GM21528 (cell line): ENCODE results near the gene SLCO3A1.

Experiments used
- ATAC-seq: cut with Tn5 transposase; IDR thresholded peaks from one replicate; pipeline ENCODE4 v1.9.1; 2021; ENCODE audit warnings: mild to moderate bottlenecking, moderate library complexity; ENCODE audit not compliant: unreplicated experiment, low FRiP score

The SLCO3A1 gene

DNA sequence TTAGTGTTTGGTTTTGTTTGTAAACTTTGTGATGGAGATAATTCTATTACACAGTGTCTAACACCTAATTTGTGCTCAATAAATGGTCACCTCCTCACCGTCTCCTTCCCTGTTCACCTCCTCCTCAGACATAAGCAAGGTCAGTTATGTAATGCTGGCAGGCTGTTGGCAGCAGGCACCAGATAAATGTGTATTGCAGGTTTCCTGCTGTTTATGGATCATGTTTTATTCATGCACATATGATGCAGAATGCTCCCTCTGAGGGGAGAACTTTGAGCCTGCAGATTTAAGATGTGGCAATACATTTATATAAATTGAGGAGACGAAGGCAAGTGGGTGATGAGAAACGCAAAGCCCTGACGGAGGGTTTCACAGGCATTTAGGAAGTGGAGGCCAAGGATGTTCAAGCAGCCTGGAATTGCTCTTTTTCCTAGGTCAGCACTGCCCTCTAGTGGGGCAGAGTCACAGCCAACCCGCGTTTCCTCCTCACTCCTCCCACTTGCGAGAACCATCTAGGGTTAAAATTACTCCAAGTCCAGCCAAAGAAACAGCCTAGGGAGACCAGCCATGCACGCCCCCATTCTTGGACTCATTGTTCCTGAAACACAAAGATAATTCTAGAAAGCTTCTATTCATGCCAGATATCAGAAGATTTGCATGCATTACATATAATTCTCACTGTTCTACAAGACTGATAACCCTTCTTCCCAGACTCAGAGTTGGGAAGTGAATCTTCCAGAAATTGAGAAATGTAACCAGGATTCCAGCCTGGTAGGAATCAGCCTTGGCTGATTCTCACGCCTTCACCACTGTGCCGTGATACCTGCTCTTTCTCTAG, 228.7 kb downstream of the SLCO3A1 start:
- no peak for ATAC-seq

GRCh38 chr15:92083190-92083589, 229.7 kb downstream of the SLCO3A1 start:
- no peak for ATAC-seq

DNA sequence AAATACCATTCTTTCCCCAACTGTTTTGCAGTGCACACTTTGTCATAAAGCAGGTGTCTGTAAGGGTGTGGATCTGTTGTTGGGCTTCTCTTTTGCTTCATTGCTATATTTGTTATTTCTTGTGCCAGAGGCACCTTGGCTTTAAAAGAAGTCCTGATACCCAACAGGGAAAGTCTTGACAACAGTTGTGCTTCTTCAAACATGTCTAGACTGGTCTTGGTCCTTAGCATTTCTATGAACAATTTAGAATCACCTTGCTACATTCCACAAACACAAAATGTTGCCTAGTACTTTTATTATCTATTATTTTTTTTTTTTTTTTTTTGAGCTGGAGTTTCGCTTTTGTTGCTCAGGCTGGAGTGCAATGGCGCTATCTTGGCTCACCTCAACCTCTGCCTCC, 233.7 kb downstream of the SLCO3A1 start:
- ATAC-seq: no peak

DNA sequence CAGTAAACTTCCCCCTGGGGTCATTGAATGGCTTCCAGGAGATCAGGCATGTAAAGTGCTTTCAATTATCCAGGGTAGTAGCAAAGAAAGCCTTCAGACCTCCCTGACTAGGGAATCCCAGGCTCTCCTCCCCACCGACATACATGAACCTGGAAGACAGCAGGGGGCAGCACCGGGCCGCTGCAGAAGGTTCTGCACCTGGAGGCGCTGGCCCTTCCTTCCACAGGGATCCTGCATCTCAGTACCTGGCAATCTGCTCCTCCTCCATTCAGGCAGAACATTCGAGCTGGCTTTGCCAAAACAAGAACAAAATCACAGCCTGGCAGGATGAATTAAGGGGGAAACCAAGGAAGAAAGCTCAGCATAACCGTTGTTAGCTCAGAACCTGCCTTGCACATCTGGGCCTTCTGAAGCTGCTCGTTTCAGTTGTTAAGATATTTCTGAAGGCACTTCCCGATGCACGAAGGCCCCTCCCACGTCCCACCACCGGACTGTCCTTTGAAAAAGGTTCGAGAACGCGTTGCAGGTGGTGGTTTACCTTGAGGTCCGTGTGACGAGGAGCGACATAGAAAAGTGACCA, 237.7 kb downstream of the SLCO3A1 start:
- ATAC-seq: no peak

DNA sequence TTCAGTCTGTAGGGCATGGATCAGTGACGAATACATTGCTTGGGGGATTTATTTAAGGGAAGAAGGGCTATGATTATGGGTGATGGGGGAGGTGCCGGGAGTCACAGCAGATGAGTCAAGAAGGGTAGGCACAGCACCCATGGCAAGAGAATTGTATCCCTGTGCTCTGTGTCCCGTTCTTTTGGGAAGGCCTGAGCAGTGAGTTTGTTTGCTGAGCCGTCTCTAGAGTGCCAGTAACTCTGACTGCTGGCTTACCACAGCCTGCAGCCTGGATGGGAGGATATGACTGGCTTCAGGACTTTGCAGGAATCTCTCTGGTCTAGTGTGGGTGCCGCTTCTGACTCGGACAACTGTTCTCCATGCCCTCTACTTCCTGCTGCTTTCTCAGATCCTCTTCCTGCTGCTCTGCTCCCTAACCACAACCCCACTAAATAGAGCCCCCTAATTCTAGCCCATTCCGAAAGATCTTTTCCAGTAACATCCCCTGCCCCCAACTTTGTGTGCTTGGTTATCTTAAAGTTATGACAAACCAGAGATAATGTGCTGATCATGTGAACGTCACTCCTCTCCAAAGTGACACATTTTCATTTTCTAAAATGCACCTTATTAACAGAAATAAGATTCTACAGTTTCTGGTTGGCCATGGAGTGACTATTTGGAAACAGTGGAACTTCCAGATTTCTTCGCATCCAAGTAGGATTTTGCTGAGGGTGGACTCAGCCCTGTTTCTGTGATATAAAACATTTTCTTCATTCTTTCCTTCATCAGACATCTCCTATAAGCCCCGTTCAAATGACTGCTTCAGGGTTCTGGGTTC, 239.0 kb downstream of the SLCO3A1 start:
- no peak for ATAC-seq

DNA sequence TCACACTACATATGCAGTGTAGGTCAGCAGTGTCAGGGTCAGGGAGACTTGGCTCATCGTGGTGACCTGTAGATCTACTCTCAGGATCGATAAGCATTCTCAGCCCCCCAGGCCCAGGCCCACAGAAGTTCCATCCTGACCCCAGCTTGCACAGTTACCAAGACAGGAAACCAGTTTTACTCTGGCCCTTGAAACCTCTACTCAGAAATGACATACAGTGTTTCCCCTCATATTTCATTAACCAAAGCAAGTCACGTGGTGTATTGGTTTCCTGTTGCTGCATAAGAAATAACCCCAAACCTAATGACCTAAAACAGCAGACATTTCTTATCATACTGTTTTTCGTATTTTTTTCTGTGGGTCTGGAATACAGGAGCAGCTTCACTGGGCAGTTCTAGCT, 242.2 kb downstream of the SLCO3A1 start:
- ATAC-seq: peak; percentile 68

- peak; percentile 61 for ATAC-seq
These were observed 244.1 kb downstream of the SLCO3A1 start for GRCh38 chr15:92097474-92098178.

GRCh38 chr15:92098869-92099268, 245.4 kb downstream of the SLCO3A1 start:
- ATAC-seq: no peak

- no peak for ATAC-seq
These were observed 246.8 kb downstream of the SLCO3A1 start for GRCh38 chr15:92100301-92100700.

GRCh38 chr15:92100751-92101150, 247.2 kb downstream of the SLCO3A1 start:
- ATAC-seq: no peak

DNA sequence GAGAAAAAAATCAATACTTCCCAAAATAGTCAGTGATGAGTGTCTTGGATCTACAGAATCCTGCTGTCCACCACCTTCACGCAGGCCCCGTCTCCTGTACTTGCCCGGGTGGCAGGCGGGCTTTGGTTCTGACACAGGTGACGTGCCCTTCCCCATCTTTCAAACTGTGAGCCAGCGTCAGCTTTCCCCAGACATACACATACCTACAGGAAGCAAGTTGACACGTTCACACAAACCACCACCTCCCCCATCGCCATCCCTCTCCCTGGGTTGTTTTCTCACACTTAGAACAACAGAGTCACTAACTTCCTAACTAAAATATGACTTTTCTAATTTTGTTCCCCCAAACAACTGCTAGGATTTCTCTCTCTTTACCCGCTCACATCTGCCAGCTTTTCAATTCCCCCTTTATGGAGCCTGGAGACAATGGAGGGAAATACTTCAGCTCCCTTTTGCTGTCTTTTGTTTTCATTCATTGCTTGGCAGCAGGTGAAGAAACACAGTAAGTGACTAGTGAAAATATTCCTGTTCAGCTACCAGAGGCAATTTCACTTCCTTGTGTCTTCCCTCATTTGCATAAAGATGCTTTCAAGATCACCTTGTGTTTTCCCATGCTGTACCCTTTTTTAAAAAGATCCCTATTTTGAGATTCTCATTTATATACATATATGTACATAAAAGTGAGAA, 248.3 kb downstream of the SLCO3A1 start:
- peak; percentile 51 for ATAC-seq

GRCh38 chr15:92102395-92102755, 248.9 kb downstream of the SLCO3A1 start:
- peak; percentile 33 for ATAC-seq

DNA sequence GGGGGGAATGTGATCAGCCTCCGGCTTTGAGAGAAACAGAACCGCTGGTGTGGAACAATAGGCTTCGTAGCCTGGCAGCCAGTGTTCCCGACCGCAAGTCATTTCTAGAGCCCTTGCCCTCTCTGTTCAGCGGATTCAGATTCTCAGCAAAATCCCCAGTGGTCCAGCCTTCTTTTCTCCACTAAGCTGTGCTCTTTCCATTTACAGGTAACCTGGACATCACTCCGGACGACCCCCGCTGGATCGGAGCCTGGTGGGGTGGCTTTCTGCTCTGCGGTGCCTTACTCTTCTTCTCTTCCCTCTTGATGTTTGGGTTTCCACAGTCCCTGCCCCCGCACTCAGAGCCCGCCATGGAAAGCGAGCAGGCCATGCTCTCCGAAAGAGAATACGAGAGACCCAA, 250.6 kb downstream of the SLCO3A1 start:
- no peak for ATAC-seq

DNA sequence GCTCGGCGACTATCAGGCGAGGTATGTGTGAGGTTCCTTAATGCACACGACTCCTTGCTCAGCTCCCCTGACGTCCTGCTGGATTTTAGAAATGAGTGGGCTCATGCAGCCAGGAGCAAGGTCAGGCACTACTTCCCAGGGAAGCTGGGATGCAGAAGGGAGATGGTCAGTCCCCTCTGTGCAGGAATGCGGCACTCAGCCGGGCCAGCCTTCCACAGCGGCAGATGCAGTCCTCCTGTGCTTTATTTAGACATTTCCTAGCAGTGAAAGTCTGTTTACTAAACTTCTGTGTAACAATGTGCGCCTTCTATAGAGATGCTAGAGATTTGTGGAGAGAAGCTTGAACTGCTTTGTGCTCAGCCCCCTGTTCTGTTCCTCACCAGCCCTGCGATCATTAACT, 252.1 kb downstream of the SLCO3A1 start:
- no peak for ATAC-seq

- ATAC-seq: no peak
These were observed 254.0 kb downstream of the SLCO3A1 start for GRCh38 chr15:92107510-92107909.

DNA sequence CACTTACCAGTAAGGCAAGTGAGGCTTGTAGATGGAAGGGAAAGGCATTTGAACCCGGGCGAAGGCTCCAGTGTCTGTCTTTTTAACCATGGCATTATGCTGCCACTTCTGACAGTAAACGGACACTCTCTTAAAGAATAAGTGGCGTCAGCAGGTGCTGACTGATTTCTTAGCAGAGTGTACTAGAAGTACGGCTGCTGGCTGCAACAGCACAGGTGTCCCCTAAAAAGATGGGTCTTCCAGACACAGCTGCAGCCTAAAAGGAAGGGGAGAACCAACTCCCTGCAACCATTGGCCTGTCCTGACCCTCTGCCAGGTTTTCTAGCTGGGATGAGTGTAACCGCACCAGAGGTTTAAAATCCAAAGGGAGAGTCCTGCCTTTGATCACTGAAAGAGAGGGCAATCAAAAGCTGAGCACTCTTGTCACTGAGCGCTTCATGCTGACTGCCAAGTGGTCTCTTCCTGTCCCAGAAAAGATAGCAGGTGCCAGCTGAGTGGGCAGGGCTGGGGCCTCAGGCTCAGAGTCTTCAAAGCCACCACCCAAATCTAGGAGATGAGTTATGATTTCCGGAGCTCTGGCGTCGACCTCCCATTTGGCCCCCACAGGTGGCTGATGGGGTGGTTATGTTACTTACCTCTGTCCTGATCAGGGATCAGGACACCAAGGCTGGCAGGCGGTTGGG, 255.8 kb downstream of the SLCO3A1 start:
- no peak for ATAC-seq

DNA sequence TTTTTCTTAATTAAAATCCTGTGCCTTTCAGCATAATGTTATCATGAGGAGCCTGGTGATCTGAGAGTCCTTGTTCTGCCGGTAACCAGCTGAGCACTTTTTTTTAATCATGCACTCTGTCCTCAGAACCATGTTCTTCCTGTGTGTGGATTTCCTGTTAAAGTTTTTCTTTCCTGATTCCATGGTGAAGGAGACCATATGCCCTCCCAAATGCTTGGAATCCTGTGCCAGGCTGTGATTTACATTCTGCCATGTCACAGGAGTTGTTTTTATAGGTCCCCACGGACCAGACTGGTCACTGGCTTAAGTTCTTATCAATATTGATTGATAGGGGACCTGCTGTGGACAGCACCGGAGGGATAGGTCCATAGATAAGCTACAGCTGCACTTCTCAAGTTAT, 257.8 kb downstream of the SLCO3A1 start:
- ATAC-seq: no peak

DNA sequence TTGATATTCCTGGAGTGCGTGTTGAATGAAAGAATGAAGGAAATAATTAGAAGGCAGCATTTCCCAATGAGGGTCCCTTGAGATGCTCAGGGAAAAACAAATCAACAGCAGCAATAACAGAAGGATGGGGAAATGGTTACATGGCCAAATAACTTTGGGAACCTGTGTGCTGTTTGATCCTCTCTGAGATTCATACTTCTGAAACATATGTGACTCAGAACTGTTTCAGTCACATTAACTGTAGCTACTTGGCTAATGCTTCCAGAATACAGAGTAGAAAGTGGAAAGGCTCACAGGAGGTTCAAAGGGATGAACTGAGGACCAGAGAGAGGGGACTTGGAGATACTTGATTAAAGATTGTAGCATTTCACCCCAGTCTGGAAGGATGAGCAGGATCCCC, 258.2 kb downstream of the SLCO3A1 start:
- no peak for ATAC-seq

DNA sequence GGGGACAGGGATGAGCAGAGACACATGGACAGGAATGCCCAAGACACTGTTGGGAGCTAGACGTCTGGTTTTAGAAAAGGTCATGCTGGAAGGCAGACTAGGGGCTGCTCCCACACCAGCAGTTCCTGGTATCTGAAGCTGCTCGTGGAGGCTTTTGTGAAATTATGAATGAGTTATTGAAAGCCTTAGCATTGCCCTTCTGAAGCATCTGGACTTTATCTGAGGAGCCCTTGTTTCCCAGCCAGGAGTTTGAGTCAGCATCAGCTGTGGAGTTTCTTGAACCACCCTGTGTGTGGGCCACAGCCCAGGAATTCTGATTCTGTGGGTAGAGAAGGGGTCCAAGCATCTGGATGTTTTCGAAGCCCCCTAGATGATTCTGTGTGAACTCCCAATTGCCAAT, 258.7 kb downstream of the SLCO3A1 start:
- no peak for ATAC-seq

- ATAC-seq: no peak
These were observed 259.2 kb downstream of the SLCO3A1 start for GRCh38 chr15:92112711-92113110.
